ENCODE measurements around the gene TCF7L1.

TCF7L1 gene

GRCh38 chr2:85273738-85274731 is 140.8 kb downstream of the TCF7L1 start:
- DNase-seq, result peak in 1 of 51 donors; percentile 5

GRCh38 chr2:85275984-85276540 is 142.9 kb downstream of the TCF7L1 start:
- no peak for DNase-seq

DNA sequence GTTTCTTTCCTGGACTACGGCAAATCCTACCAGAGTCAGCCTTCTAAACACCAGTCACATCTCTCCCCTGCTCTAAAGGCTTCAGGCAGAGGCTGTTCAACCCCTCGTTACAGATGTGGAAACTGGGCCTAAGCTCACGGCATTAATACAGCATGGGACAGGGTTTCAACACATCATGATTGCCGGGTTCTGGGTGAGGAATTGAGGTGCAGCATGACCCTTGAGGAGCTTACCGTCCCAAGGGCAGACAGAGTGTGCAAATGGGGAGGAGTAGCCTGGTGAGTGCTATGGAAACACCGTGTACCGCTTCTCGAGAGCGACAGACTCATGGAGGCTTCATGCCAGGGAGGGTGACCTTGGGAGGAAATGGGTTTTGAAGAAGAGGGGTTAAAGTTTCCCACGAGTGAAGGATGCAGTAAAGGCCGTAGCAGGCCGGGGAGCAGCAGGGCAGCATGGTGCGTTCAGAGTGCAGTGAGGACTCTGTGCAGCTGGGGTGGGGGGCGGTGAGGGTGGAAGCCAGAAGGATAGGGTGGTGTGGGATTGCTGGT is 143.5 kb downstream of the TCF7L1 start:
- no peak for DNase-seq

DNA sequence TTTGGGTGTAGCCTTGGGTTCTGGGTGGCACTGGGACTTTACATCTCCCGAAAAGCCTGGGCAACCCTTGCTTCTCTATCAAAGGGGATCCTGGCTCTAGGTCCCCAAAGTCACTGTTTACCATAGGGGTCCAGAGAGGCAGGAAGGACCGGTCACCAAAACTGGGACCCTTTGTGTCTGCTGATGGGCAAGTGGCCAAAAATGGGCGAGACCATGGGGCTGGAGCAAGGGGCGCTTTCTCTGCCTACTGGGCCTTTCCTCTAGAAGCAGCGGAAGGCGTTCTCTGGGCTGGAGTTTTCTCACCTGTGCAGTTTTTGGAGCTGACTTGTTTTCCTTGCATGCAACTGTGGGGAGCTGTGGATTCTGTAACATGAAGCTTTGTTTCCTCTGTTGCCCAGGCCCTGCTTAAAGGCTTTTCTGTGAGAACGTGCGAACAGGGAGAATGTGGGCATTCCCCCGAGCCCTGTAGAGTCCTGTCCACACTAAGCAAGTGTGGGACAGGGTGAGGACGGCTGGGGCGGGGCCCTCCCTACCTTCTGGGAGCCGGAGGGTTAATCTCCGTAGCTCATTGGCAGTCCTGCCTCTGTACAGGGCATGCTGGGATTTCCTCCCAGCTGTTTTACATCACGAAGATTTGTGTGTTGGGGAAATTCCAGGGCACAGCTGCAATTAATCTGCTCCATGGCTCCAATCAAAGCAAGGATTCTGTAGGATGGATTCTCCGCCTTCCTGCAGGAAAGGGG is 144.4 kb downstream of the TCF7L1 start:
- DNase-seq, result no peak

DNA sequence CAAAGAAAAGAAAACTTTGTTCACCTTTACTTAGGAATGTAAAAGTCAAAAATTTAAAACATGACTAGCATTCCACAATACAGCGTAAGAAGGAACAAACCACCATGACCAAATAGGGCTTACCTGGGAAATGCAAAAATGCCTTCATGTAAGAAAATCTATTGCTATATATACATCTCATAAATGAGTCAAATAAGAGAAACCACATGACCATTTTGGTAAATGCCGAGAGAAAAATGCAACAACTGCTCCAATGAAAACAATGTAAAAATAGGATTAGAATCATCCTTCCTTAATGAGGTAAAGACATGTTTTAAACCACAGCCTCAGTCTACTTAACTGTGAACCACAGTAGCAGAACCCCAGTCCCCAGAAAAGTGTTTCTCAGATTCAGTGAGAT is 145.2 kb downstream of the TCF7L1 start:
- DNase-seq, result no peak

- no peak for DNase-seq
These were observed 148.4 kb downstream of the TCF7L1 start for GRCh38 chr2:85281553-85281952.

DNA sequence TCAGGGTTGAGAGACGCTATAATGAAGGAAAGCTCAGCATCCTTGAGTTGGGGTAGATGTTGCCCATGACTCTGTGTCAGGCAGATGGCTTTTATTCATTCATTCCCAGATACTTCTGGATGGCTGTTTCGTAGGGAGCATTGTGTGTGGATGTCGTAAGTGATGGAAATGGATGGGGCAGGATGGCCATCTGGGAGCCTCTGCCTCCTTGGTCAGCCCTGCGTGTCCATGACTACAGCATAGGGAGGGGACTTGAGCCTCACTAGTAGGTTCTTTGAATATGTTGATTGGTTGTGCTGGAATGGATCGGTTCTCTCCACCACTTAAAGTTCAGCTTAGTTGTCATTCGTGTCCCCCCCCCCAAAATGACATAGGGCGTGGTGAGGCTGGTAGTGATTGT is 149.7 kb downstream of the TCF7L1 start:
- DNase-seq, result no peak

- DNase-seq, result no peak
These were observed 150.4 kb downstream of the TCF7L1 start for GRCh38 chr2:85283641-85284040.

- DNase-seq, result no peak
These were observed 153.7 kb downstream of the TCF7L1 start for GRCh38 chr2:85286918-85287317.

GRCh38 chr2:85287721-85288120 is 154.5 kb downstream of the TCF7L1 start:
- DNase-seq, result no peak

GRCh38 chr2:85288244-85288725 is 155.1 kb downstream of the TCF7L1 start:
- no peak for DNase-seq

GRCh38 chr2:85291425-85292023 is 158.3 kb downstream of the TCF7L1 start:
- DNase-seq, result no peak

DNA sequence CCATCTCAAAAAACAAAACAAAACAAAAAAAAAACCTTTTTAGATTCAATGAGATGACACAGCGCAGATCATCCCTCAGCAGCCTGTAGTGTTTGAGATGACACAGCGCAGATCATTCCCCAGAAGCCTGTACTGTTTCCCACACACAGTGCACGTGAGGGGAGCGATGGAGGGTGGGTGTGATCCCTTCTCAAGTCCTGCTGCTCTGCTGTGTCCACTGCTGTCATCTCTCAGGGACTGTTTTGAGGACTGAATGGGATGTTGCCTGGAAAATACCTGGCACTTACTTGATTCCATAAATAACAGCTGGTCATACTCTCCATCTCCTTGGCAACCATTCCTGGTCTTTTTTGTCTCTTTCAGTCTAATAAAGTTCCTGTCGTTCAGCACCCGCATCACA is 168.9 kb downstream of the TCF7L1 start:
- peak in 7 of 51 donors; percentile 11 to 61 (median 31) for DNase-seq

- no peak for DNase-seq
These were observed 170.8 kb downstream of the TCF7L1 start for GRCh38 chr2:85303780-85304531.

DNA sequence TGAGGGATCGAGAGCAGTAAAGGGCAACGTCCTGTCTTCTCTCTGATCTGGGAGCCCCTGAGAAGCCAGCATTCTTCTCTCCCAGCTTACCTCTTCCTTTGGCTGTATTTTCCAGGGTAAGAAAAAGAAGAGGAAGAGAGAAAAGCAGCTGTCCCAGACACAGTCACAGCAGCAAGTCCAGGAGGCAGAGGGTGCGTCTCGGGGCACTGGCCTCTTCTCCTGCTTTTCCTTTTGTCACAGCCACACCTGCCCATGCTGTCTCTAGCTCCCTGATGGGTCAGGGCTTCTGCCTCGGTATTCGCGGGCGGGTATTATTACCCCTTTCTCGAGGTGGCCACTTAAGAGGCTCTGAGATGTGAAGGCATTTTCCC is 174.3 kb downstream of the TCF7L1 start:
- DNase-seq, result no peak

DNA sequence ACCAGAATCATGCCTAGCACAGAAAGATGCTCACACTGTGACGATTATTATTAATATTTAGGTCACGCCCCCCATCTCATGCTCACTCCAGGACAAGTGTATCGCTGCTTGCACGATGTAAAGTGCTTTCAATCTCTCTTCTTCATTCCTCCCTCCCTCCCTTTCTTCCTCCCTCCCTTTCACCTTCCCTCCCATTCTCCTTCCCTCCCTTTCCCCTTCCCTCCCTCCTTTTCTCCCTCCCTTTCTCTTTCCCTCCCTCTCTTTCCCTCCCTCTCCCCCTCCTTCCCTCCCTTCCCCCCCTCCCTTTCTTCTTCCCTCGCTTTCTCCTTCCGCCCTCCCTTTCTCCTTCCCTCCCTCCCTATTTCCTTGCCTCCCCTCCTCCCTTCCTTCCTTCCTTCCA is 175.0 kb downstream of the TCF7L1 start:
- DNase-seq, result no peak

- DNase-seq, result peak in 36 of 51 donors; percentile 11 to 78 (median 39)
These were observed 175.8 kb downstream of the TCF7L1 start for GRCh38 chr2:85308896-85309555.

DNA sequence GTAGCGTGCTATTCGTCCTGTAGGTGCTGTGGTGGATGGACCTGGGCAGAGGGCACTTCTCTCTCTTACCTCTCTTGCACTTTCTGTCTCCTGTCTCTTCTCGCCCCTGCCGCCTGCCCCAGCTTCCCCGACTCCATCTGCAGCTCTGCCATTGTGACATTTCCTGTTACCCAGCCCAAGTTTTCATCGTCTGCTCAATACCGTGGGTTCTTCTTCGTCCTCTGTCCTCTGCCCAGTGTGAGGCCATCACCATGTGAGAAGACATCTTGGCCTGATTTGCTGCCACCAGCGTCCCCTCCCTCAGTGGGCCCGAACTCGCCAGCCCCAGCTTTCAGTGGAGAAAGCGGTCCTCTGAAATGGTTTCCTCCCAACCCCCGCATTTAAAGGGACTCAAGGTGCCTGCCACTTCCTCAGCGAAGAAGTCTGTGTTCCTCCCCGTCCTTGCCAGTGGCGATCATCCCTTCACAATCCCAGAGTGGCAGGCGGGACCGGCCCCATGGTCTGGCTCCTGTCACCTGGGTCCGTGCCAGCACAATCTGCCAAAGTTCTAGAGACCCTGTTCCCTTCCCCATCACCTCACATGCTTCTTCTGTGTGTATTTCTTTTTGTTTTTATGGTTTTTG is 176.6 kb downstream of the TCF7L1 start:
- peak in 5 of 51 donors; percentile 9 to 27 (median 15) for DNase-seq

DNA sequence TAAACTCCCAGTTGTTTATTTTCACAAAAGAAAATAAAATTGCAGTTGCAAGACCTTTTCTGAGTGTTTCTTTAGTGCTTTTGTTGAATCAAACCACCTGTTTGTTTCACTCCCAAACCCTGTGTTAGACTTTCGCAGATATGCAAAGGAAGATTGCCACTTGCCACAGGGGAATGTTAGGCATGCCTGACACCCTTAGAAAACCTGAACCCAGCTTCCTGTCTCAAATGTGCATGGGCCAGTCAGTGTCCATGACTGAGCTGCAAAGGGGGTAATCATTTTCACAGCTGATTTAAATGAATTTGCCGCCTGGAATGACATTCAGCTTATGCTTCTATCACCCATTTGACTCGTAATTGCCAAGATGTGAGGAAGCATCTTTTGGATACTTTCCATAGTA is 177.1 kb downstream of the TCF7L1 start:
- DNase-seq, result no peak

- DNase-seq, result no peak
These were observed 179.2 kb downstream of the TCF7L1 start for GRCh38 chr2:85312404-85312803.
